Endodermal cell (in vitro differentiated cells): Measurements from ENCODE around the gene SH3PXD2A. TPM values are rescaled to one million over a fixed set of nuclear protein-coding genes. Genes with fewer than 3 reads are reported as not detected.

Experiments
- DNase-seq: peaks from one replicate; pipeline ENCODE4 v3.0.0-alpha.2; 2017
- H3K27ac ChIP-seq: 2 replicates; pipeline ENCODE4 v1.5.1; 2013; ENCODE audit warnings: mild to moderate bottlenecking, low read depth, low read length, moderate library complexity
- H3K27me3 ChIP-seq: 2 replicates; pipeline ENCODE4 v1.6.1; 2013; ENCODE audit warnings: mild to moderate bottlenecking, low read length, moderate library complexity; ENCODE audit not compliant: insufficient read depth, control insufficient read depth, poor library complexity, severe bottlenecking
- H3K36me3 ChIP-seq: 2 replicates; pipeline ENCODE4 v1.7.0; 2013; ENCODE audit warnings: mild to moderate bottlenecking, low read length, moderate library complexity; ENCODE audit not compliant: control insufficient read depth, insufficient read depth
- H3K4me1 ChIP-seq: one replicate; pipeline ENCODE4 v1.7.0; 2013; ENCODE audit warnings: low read length; ENCODE audit not compliant: control insufficient read depth, insufficient read depth
- H3K4me3 ChIP-seq: 2 replicates; pipeline ENCODE4 v1.5.1; 2013; ENCODE audit warnings: mild to moderate bottlenecking, low read length, moderate library complexity
- H3K9ac ChIP-seq: 2 replicates; pipeline ENCODE4 v1.6.1; 2013; ENCODE audit warnings: mild to moderate bottlenecking, low read length, moderate library complexity; ENCODE audit not compliant: poor library complexity, severe bottlenecking; ENCODE audit errors: extremely low read depth
- H3K9me3 ChIP-seq: 2 replicates; pipeline ENCODE4 v1.6.1; 2013; ENCODE audit warnings: mild to moderate bottlenecking, low read length, moderate library complexity; ENCODE audit not compliant: control insufficient read depth
- H3K27ac Mint-ChIP-seq: 2 replicates; pipeline ENCODE4 v1.8.0; 2020; ENCODE audit warnings: mixed read lengths
- H3K27me3 Mint-ChIP-seq: 2 replicates; pipeline ENCODE4 v1.8.0; 2021; ENCODE audit warnings: mild to moderate bottlenecking, mixed read lengths; ENCODE audit not compliant: insufficient read depth
- H3K36me3 Mint-ChIP-seq: 2 replicates; pipeline ENCODE4 v1.8.0; 2020; ENCODE audit warnings: low read depth, mixed read lengths
- H3K4me1 Mint-ChIP-seq: 2 replicates; pipeline ENCODE4 v1.8.0; 2020; ENCODE audit warnings: mixed read lengths
- H3K4me3 Mint-ChIP-seq: 2 replicates; pipeline ENCODE4 v1.8.0; 2020; ENCODE audit warnings: mild to moderate bottlenecking, moderate library complexity, mixed read lengths
- H3K9me3 Mint-ChIP-seq: 2 replicates; pipeline ENCODE4 v1.8.0; 2020; ENCODE audit warnings: mild to moderate bottlenecking, mixed read lengths
- CTCF ChIP-seq: fragments of 200-600 bp; sonication (generic); conservative IDR thresholded peaks from 2 replicates; pipeline ENCODE4 v1.5.0; 2021; ENCODE audit warnings: antibody characterized with exemption, mild to moderate bottlenecking
- WGBS, 2 experiments: methylation state at CpG; one replicate each; pipeline versions ENCODE4 v1.1.5 to v1.1.7; 2013; ENCODE audit warnings: missing lambda C conversion rate in 2 of 2, mixed read lengths in 1 of 2; ENCODE audit not compliant: insufficient coverage in 1 of 2, insufficient read length in 1 of 2; 5-methylcytosine and 5-hydroxymethylcytosine counted together
- total RNA-seq, 2 donors: library from RNA; stranded (reverse); fragmentation: NEBNext Ultra II Directional in 1 of 2; extraction: Animal tissue kit (Norgen Biotek cat#: 25700) in 1 of 2; gene quantifications; 2 replicates in 1 of 2; 3 replicates in 1 of 2; pipeline ENCODE4 v1.2.1, GENCODE V29; 2021

The SH3PXD2A gene
- total RNA-seq, 2 donors from 2014 or later, result 15.7 to 22.6 TPM

GRCh38 chr10:103727991-103728689, 127.2 kb downstream of the SH3PXD2A start:
- H3K27ac ChIP-seq, result peak overlapping the region; percentile 6
- Mint-ChIP-seq H3K4me3 (no peak overlapping the region), H3K27me3 (no peaks in the 10 kb centered on the region), H3K36me3 (peaks cover 14% of the 10 kb centered on the region), H3K9me3 (no peaks in the 10 kb centered on the region), H3K27ac (no peak overlapping the region), H3K4me1 (peaks cover 16% of the 10 kb centered on the region)
- no peaks in the 10 kb centered on the region for H3K36me3 ChIP-seq
- no peak for DNase-seq
- no peaks in the 10 kb centered on the region for H3K4me1 ChIP-seq
- no peak overlapping the region for H3K9ac ChIP-seq
- TF ChIP-seq CTCF, result no peak
- no peaks in the 10 kb centered on the region for H3K9me3 ChIP-seq
- H3K27me3 ChIP-seq, result no peaks in the 10 kb centered on the region
- WGBS, 2 experiments, result 93 to 95% methylated on average over 7 of the region's 7 CpGs
- no peak overlapping the region for H3K4me3 ChIP-seq

GRCh38 chr10:103727546-103727963, 127.8 kb downstream of the SH3PXD2A start:
- Histone ChIP-seq H3K9ac (no peak overlapping the region), H3K27me3 (no peaks in the 10 kb centered on the region), H3K4me3 (no peak overlapping the region), H3K9me3 (no peaks in the 10 kb centered on the region), H3K36me3 (no peaks in the 10 kb centered on the region), H3K27ac (peak overlapping the region; percentile 6), H3K4me1 (no peaks in the 10 kb centered on the region)
- Mint-ChIP-seq H3K36me3 (peaks cover 14% of the 10 kb centered on the region), H3K27me3 (no peaks in the 10 kb centered on the region), H3K4me3 (no peak overlapping the region), H3K4me1 (peaks cover 10% of the 10 kb centered on the region), H3K27ac (no peak overlapping the region), H3K9me3 (no peaks in the 10 kb centered on the region)
- TF ChIP-seq CTCF, result no peak
- WGBS, 2 experiments, result 89 to 90% methylated on average over 8 to 14 of the region's 14 CpGs
- no peak for DNase-seq

GRCh38 chr10:103726637-103727036, 128.7 kb downstream of the SH3PXD2A start:
- 91 to 100% methylated on average over 1 of the region's 1 CpG for WGBS, 2 experiments
- no peaks in the 10 kb centered on the region for H3K4me1 ChIP-seq
- Mint-ChIP-seq H3K36me3 (peaks cover 14% of the 10 kb centered on the region), H3K9me3 (no peaks in the 10 kb centered on the region), H3K4me1 (peaks cover 7% of the 10 kb centered on the region), H3K27ac (no peak overlapping the region), H3K27me3 (no peaks in the 10 kb centered on the region), H3K4me3 (no peak overlapping the region)
- DNase-seq, result no peak
- no peaks in the 10 kb centered on the region for H3K36me3 ChIP-seq
- H3K9ac ChIP-seq, result no peak overlapping the region
- H3K27ac ChIP-seq, result no peak overlapping the region
- no peaks in the 10 kb centered on the region for H3K9me3 ChIP-seq
- no peak overlapping the region for H3K4me3 ChIP-seq
- no peaks in the 10 kb centered on the region for H3K27me3 ChIP-seq
- TF ChIP-seq CTCF, result no peak
